ENCODE results near the gene LRRC8A. TPM values are rescaled to one million over a fixed set of nuclear protein-coding genes. Genes with fewer than 3 reads are reported as not detected.

LRRC8A gene
- total RNA-seq, 2 donors from 2014 or later, result 54.6 to 58.7 TPM

DNA sequence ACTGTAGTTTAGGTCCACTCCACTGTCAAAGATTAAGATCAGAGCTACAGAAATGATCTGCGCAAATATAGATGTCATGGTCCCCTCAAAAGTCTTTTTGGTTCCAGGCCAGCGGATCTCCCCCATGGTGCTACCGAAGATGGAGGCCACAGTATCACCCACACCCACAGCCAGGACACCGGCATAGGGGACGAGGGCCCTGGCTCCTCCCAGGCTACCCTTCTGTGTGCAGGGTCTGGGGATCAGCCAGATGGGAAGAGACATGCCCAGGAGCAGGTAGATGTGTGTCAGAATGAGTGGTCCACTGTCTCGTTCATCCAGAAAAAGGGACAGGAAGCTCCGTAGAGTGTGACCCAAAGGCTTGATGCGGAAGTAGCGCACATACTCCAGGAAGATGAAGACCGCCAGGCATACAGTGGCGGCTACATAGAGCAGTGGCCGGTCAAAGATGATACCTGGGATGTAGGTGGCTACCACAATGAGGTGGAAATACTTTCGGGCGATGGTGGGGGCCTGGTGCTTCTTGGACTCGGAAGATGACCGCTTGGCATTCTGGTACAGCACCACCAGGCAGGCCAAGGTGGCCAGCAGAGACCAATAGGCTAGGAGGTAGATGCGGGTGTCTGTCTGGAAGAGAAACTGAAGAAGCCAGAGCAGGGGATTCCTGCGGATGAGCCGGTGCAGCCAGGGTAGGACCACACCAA lies 64.0 kb downstream of the LRRC8A start:
- Histone ChIP-seq H3K27ac (ENCODE audit: low read depth, low read length) (no peak overlapping the region), H3K27me3 (ENCODE audit: control insufficient read depth, insufficient read depth, low read length, poor library complexity, severe bottlenecking) (no peaks in the 10 kb centered on the region), H3K4me3 (ENCODE audit: low read length) (peak overlapping the region; percentile 95), H3K36me3 (ENCODE audit: control insufficient read depth, insufficient read depth, low read length) (peaks cover 16% of the 10 kb centered on the region), H3K9me3 (ENCODE audit: control insufficient read depth, low read length) (no peaks in the 10 kb centered on the region), H3K9ac (ENCODE audit: extremely low read depth, low read length, poor library complexity, severe bottlenecking) (no peak overlapping the region), H3K4me1 (ENCODE audit: control insufficient read depth, insufficient read depth, low read length) (peaks cover 3% of the 10 kb centered on the region)
- no peak for DNase-seq
- no peaks in the 10 kb centered on the region for H3K27me3 Mint-ChIP-seq (ENCODE audit: insufficient read depth)
- no peaks in the 10 kb centered on the region for H3K9me3 Mint-ChIP-seq
- WGBS, 2 experiments (ENCODE audit: insufficient coverage in 1 of 2, insufficient read length in 1 of 2), result 96 to 98% methylated on average over 15 to 19 of the region's 19 CpGs
- H3K4me1 Mint-ChIP-seq, result peaks cover 12% of the 10 kb centered on the region
- H3K36me3 Mint-ChIP-seq (ENCODE audit: low read depth), result peaks cover 14% of the 10 kb centered on the region
- H3K4me3 Mint-ChIP-seq, result peak overlapping the region; percentile 89
- H3K27ac Mint-ChIP-seq, result no peak overlapping the region
- TF ChIP-seq, protein P1, sequence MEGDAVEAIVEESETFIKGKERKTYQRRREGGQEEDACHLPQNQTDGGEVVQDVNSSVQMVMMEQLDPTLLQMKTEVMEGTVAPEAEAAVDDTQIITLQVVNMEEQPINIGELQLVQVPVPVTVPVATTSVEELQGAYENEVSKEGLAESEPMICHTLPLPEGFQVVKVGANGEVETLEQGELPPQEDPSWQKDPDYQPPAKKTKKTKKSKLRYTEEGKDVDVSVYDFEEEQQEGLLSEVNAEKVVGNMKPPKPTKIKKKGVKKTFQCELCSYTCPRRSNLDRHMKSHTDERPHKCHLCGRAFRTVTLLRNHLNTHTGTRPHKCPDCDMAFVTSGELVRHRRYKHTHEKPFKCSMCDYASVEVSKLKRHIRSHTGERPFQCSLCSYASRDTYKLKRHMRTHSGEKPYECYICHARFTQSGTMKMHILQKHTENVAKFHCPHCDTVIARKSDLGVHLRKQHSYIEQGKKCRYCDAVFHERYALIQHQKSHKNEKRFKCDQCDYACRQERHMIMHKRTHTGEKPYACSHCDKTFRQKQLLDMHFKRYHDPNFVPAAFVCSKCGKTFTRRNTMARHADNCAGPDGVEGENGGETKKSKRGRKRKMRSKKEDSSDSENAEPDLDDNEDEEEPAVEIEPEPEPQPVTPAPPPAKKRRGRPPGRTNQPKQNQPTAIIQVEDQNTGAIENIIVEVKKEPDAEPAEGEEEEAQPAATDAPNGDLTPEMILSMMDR (conservative IDR thresholded peaks at IDR 0.05), result no peak

DNA sequence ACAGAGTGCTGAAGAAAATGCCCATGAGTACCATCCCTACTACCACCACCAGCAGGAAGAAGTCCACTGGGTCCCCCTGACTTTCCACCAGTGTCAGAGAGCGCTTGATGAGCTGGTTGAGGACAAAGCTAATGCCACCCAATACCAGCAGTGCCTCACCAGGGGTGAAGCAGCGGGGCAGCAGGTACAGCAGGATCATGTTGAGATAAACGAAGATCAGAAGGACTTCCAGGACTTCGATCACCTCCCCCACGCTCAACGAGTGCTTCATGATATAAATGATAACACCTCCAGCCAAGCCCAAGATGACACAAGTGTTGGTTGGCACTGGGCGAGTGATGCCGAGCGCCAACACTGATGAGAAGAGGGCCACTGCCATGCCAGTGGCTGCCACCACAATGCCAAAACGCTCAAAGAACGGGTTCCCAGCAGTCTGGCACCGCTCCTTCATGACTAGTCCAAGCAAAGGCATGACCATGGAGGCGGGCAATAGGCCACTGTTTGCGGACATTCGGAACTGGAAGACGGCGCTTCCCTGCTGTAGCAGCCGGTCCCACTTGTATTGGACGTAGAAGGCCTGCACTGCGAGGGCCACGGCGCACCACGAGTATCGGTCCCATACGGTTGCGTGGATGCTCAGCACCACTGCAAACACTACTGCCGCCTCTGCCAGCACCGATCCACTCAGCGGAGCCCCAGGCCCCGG lies 64.8 kb downstream of the LRRC8A start:
- no peak for DNase-seq
- Mint-ChIP-seq H3K4me1 (peaks cover 12% of the 10 kb centered on the region), H3K9me3 (no peaks in the 10 kb centered on the region), H3K27ac (peak overlapping the region; percentile 98), H3K36me3 (ENCODE audit: low read depth) (peaks cover 20% of the 10 kb centered on the region), H3K4me3 (peak overlapping the region; percentile 89), H3K27me3 (ENCODE audit: insufficient read depth) (no peaks in the 10 kb centered on the region)
- 40 to 45% methylated on average over 25 to 30 of the region's 30 CpGs for WGBS, 2 experiments (ENCODE audit: insufficient coverage in 1 of 2, insufficient read length in 1 of 2)
- Histone ChIP-seq H3K4me1 (ENCODE audit: control insufficient read depth, insufficient read depth, low read length) (peaks cover 3% of the 10 kb centered on the region), H3K9me3 (ENCODE audit: control insufficient read depth, low read length) (no peaks in the 10 kb centered on the region), H3K9ac (ENCODE audit: extremely low read depth, low read length, poor library complexity, severe bottlenecking) (peak overlapping the region; percentile 92), H3K27me3 (ENCODE audit: control insufficient read depth, insufficient read depth, low read length, poor library complexity, severe bottlenecking) (no peaks in the 10 kb centered on the region), H3K36me3 (ENCODE audit: control insufficient read depth, insufficient read depth, low read length) (peaks cover 24% of the 10 kb centered on the region), H3K27ac (ENCODE audit: low read depth, low read length) (no peak overlapping the region), H3K4me3 (ENCODE audit: low read length) (peak overlapping the region; percentile 95)
- TF ChIP-seq, protein P1 (conservative IDR thresholded peaks at IDR 0.05), result no peak

DNA sequence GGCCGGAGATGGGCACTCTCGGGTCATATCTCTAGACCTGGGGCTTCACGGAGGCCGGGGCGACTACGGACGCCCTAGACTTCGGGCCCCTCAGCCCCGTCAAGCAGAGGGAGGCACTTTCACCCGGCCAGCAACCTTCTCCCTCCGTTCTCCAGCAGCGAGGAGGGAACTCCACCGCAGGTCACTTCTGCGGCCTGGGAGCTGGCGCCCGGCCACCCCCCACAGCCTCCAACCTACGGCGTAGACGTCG lies 65.3 kb downstream of the LRRC8A start:
- Mint-ChIP-seq H3K36me3 (ENCODE audit: low read depth) (peaks cover 20% of the 10 kb centered on the region), H3K27me3 (ENCODE audit: insufficient read depth) (no peaks in the 10 kb centered on the region), H3K4me1 (peaks cover 12% of the 10 kb centered on the region), H3K4me3 (peak overlapping the region; percentile 89), H3K27ac (peak overlapping the region; percentile 98), H3K9me3 (no peaks in the 10 kb centered on the region)
- peak overlapping the region; percentile 92 for H3K9ac ChIP-seq (ENCODE audit: extremely low read depth, low read length, poor library complexity, severe bottlenecking)
- H3K4me1 ChIP-seq (ENCODE audit: control insufficient read depth, insufficient read depth, low read length), result peaks cover 3% of the 10 kb centered on the region
- H3K9me3 ChIP-seq (ENCODE audit: control insufficient read depth, low read length), result no peaks in the 10 kb centered on the region
- TF ChIP-seq, protein P1 (conservative IDR thresholded peaks at IDR 0.05), result no peak
- H3K27me3 ChIP-seq (ENCODE audit: control insufficient read depth, insufficient read depth, low read length, poor library complexity, severe bottlenecking), result no peaks in the 10 kb centered on the region
- DNase-seq, result no peak
- H3K4me3 ChIP-seq (ENCODE audit: low read length), result peak overlapping the region; percentile 95
- no peak overlapping the region for H3K27ac ChIP-seq (ENCODE audit: low read depth, low read length)
- 0 to 3% methylated on average over 5 to 20 of the region's 20 CpGs for WGBS, 2 experiments (ENCODE audit: insufficient coverage in 1 of 2, insufficient read length in 1 of 2)
- H3K36me3 ChIP-seq (ENCODE audit: control insufficient read depth, insufficient read depth, low read length), result peaks cover 24% of the 10 kb centered on the region
